HG02678 (cell line): ENCODE data around the gene CPXM2.

Source experiments
- ATAC-seq: cut with Tn5 transposase; IDR thresholded peaks from one replicate; pipeline ENCODE4 v1.9.1; 2021; ENCODE audit warnings: mild to moderate bottlenecking, moderate library complexity; ENCODE audit not compliant: unreplicated experiment

Gene CPXM2

GRCh38 chr10:123891144-123892071 lies at the start of gene CPXM2:
Gene CPXM2, minus strand, starts transcription at chr10:123891807. Its CDS starts 148 bp downstream, at chr10:123891659.
- no peak for ATAC-seq

DNA sequence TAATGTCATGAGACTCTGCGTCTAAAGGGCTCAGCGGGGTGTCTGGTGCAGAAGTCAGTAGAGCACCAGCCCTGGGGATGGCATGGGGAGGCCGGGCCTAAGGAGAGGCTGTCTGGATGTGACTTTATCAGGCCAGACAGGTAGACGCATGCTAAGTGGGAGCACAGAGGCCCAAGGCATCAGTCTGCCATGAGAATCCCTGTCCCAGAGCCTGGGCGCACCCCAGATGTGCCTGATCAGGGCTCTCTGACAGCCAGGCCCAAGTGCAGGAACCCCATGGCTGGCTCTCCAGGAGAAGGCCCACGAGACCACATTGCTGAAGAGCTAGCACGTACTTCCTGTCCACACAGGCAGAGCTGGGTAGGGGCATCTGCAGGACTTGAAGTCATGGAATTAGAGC lies 48.0 kb upstream of the CPXM2 start:
- no peak for ATAC-seq

- ATAC-seq = no peak
Observed at GRCh38 chr10:123938890-123939289, 47.3 kb upstream of the CPXM2 start.

GRCh38 chr10:123936426-123936825 lies 44.8 kb upstream of the CPXM2 start:
- no peak for ATAC-seq

DNA sequence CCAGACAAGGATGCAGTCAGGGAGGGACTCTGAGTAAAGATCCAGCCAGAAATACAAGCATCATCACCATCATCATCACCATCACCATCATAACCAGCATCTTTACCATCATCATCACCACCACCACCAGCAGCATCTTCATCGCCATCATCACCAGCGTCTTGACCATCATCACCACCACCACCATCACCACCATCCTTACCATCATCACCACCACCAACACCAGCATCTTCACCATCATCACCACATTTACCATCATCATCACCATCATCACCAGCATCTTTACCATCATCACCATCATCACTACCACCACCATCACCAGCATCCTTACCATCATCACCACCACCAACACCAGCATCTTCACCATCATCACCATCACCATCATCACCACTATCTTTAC lies 44.1 kb upstream of the CPXM2 start:
- no peak for ATAC-seq

DNA sequence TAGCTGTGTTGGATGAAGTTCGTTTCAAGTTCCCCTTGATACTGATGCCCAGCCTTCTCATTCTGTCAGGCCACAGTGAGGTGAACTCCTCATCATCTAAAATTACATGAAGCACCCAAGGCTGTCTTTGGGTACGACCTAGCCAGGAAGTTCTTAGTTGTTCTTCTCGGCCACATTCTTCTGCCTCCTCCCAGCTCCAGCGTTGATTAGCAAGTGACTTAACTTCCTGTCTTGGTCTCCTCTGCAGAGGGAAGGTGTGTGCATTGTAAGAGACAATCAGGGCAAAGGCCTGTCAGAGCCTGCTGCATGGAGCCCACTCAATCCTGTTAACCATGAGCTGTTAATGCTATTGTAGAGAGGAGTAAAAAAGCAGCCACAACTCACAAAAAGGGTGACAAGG lies 43.2 kb upstream of the CPXM2 start:
- no peak for ATAC-seq

DNA sequence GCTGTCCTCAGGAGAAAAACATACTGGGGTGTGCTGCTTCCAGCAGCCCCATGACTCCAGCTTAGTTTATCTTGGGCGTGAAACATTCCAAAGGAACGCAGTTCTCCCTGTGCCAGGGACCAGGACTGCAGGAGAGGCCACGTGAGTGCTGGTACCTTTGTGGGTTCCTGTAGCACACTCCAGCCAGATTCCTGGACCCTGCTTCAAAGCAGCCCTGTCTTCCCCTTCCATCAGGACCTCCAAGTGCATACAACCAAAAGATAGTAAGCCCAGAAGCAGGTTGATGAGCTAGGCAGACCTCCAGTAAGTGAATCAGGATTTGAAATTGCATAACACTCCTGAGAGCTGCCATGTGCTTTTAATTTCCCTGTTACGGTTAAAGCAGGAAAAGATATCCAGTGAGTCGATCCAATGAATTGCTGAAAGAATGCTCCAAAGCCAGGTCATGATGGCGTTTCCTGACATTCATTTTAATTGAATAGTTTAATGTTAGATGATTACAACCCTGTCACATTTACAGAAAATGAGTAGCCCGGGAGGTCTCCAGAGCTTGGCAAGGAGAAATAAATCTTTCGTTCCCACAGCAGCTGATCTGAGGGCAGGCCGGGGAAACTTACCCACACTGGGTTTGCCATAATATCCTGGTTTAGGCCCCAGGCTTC lies 38.9 kb upstream of the CPXM2 start:
- no peak for ATAC-seq

- no peak for ATAC-seq
Observed at GRCh38 chr10:123929791-123930190, 38.2 kb upstream of the CPXM2 start.

DNA sequence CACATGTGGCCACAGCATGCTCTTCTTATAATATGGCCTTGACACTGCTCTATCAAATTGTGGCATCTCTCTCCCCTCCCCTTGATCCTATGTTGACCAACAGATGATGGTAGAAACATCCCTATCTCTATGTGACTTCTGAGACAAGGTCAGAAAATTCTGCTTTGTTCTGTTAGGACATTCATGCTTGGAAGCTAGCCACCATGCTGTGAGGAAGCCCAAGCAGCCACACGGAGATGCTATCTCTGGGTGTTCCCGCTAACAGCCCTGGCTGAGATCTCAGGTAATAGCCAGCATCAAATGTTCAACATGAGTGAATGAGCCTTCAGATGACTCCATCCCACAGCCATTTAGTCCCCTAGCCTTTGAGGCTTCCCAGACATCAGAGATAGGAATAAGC lies 36.8 kb upstream of the CPXM2 start:
- ATAC-seq = no peak

- ATAC-seq = peak; percentile 58
Observed at GRCh38 chr10:123926401-123927264, 35.0 kb upstream of the CPXM2 start.

DNA sequence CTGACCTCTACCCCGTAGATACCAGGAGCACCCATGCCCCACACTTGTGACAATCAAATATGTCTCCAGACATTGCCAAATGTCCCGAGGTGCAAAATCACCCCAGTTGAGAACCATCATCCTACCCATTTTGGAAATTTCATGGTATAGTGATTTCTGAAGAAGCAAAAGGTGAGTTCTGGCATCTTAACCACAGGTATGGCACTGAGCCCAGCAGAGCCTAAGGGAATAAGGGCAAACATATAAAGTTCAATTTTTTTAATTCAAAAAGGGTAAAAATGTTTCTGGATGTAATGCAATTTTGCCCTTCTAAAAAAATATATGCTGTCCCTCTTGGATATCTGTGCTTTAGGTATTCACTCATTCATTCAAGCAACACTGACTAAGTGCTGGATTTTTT lies 30.5 kb upstream of the CPXM2 start:
- ATAC-seq = no peak

DNA sequence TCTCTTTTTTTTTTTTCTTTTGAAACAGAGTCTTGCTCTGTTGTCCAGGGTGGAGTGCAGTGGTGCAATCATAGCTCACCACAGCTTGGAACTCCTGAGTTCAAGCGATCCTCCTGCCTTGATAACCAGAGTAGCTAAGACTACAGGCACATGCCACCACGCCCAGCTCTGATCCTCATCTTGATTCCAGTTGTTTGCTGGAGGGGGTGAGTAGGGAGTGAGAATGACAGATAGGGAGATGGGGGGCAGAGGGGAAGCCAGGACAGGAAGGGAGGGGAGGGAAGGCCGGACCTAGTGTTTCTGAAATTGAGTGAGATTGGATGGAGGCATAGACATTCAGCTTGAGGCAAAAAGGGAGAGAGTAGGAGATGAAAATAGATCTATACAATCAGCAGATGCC lies 25.2 kb upstream of the CPXM2 start:
- ATAC-seq = no peak

GRCh38 chr10:123913688-123914268 lies 22.2 kb upstream of the CPXM2 start:
- no peak for ATAC-seq

- ATAC-seq = no peak
Observed at GRCh38 chr10:123912871-123913270, 21.3 kb upstream of the CPXM2 start.

GRCh38 chr10:123912466-123912865 lies 20.9 kb upstream of the CPXM2 start:
- ATAC-seq = no peak

DNA sequence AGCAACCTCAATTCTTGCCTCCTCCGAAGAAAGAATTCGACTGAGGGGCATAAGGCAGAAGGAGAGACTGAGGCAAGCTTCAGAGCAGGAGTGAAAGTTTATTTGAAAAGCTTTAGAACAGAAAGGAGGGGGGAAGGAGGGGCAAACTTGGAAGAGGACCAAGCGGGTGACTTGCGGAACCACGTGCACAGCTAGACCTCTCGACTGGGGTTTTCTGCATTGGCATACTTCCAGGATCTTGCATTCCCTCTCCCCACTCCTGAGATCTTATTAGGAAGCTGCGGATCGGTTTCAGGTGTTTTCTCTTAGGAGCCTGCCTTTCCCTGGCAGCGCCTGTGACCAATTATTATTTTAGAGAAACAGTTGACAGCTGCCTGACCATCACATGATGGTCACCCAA lies 20.3 kb upstream of the CPXM2 start:
- ATAC-seq = no peak

DNA sequence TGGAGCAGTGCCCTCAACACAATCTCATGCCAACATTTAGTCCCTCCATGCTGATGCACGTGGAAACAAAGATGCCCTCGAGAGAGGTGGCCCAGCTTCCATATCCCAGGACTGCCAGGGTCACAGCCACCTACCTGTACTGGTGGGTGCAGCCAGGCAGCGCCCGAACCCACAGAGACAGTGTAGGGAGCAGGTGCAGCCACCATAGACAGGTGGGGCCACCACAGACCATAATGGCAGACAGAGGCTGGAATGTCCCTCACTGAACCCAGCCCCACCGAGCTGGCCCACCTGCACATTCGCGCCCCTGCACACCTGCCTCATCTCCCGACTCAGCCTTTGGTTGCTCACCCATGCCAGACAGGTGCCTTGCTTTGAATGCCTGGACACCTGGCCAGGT lies 18.3 kb upstream of the CPXM2 start:
- no peak for ATAC-seq

GRCh38 chr10:123909426-123909825 lies 17.8 kb upstream of the CPXM2 start:
- no peak for ATAC-seq

DNA sequence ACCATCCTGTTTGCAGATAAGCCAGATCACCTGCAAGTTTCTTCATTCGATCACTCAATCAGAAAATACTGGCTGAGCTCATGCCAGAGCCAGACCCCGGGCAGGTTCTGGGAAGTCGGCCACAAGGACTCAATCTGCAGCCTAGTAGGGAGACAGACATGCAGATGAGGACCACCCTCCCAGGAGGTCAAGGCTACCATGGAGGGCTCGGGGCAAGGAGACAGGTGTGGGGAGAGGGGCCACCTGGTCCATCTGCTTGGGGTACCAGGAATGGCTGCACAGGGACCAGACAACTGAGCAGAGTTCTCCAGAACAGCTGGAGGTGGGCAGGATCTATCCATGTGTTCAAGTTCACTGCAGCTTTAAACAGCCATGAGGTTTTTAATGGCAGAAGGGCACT lies 16.8 kb upstream of the CPXM2 start:
- ATAC-seq = no peak

GRCh38 chr10:123906884-123907652 lies 15.5 kb upstream of the CPXM2 start:
- ATAC-seq = no peak
